ENCODE data around the gene SOCS2. TPM values are rescaled to one million over a fixed set of nuclear protein-coding genes. Genes with fewer than 3 reads are reported as not detected.

Gene SOCS2, protein sequence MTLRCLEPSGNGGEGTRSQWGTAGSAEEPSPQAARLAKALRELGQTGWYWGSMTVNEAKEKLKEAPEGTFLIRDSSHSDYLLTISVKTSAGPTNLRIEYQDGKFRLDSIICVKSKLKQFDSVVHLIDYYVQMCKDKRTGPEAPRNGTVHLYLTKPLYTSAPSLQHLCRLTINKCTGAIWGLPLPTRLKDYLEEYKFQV
- polyA plus RNA-seq (2013) = 171 TPM

DNA sequence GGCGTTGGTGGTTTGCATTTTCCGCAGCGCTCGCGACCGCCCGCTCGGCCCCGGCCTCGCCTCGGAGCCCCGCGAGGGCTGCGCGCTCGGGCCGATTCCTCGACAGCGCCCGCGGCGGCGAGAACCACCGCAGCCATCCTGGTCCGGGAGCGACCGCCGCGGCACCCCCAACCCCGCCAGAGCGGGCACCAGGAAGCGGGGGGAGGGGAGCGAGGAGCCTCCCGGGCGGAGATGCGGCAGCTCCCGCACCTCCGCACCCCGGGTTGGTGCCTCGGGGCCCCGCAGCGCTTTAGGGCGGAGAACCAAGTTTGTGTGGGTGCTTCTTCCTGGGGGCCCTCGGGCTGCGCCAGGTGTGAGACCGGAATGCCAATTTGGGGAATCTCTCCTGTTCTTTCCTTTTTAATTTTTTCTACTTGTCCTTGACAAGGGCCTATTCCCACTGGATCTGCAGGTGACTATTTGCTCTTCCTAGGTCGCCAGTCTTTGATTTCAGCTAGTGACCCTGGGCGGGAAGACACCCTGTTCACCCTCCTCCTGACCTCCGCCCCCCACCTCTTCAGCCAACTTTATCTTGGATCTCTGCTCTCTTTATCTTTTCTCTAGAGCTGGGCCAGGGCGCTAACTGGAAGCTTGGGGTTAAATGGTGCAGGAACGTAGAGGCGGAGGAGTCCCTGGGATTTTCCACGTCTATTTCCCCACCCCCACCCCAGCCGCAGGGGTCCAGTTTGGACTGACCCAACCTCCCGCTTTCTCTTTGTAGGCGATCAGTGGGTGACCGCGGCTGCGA lies at the start of gene SOCS2:
Gene SOCS2, plus strand, starts transcription at position 751 of the 787 bp plus-strand sequence. CDS start 223 bp downstream, outside the sequence.
- DNase-seq = peak; percentile 60 to 77 (median 70)
- H3K27me3 ChIP-seq (replicated peaks in 2 of 5; ENCODE audit: control insufficient read depth in 4 of 5, insufficient read depth in 5 of 5, low read length in 4 of 5) = no peaks in the 10 kb centered on the region
- peaks cover 2 to 36% (median 21%) of the 10 kb centered on the region in 4 experiments for H3K36me3 ChIP-seq (ENCODE audit: control insufficient read depth in 4 of 4, insufficient read depth in 4 of 4, low read length in 3 of 4)
- WGBS (ENCODE audit: insufficient coverage) = 0% methylated on average over 50 of the region's 59 CpGs
- H3K4me1 ChIP-seq (ENCODE audit: control extremely low read depth in 1 of 4, control insufficient read depth in 4 of 4, insufficient read depth in 4 of 4, low read length in 3 of 4) = peaks cover 15 to 59% (median 34%) of the 10 kb centered on the region in 4 experiments
- no peaks in the 10 kb centered on the region for H3K9me3 ChIP-seq (ENCODE audit: control extremely low read depth in 1 of 5, control insufficient read depth in 4 of 5, insufficient read depth in 2 of 5, low read depth in 1 of 5, low read length in 4 of 5)
- H3K27ac ChIP-seq (ENCODE audit: insufficient read depth in 1 of 2, low read depth in 1 of 2, low read length in 2 of 2, poor library complexity in 1 of 2, severe bottlenecking in 2 of 2) = peak within 1 kb of the TSS; percentile 66 to 87
- CTCF ChIA-PET = interaction anchor here (0.7 to 11.7 kb wide), 10 partner anchors 9 to 530 kb away, joined by 3 to 114 read pairs (median 6); no protein-coding TSS in a partner anchor
- POLR2A ChIA-PET = interaction anchor here (1.1 to 2.9 kb wide), 3 partner anchors 20 to 169 kb away, joined by 3 to 13 read pairs (median 4); no protein-coding TSS in a partner anchor
- peak within 1 kb of the TSS; percentile 79 to 96 (median 87) for H3K4me3 ChIP-seq (ENCODE audit: control insufficient read depth in 1 of 7, extremely low read depth in 1 of 7, insufficient read depth in 4 of 7, low read depth in 2 of 7, low read length in 6 of 7)

- no peak for DNase-seq
- CTCF ChIA-PET = interaction anchor here (1.1 to 6.2 kb wide), 9 partner anchors 8 to 577 kb away, joined by 4 to 56 read pairs (median 5); no protein-coding TSS in a partner anchor
- 98% methylated on average over 7 of the region's 10 CpGs for WGBS (ENCODE audit: insufficient coverage)
- Histone ChIP-seq H3K36me3 (ENCODE audit: control insufficient read depth in 4 of 4, insufficient read depth in 4 of 4, low read length in 3 of 4) (no peaks in the 10 kb centered on the region), H3K4me3 (ENCODE audit: control insufficient read depth in 1 of 7, extremely low read depth in 1 of 7, insufficient read depth in 4 of 7, low read depth in 2 of 7, low read length in 6 of 7) (no peak overlapping the region), H3K9me3 (ENCODE audit: control extremely low read depth in 1 of 5, control insufficient read depth in 4 of 5, insufficient read depth in 2 of 5, low read depth in 1 of 5, low read length in 4 of 5) (no peaks in the 10 kb centered on the region), H3K4me1 (ENCODE audit: control extremely low read depth in 1 of 4, control insufficient read depth in 4 of 4, insufficient read depth in 4 of 4, low read length in 3 of 4) (peaks cover 0 to 9% (median 3%) of the 10 kb centered on the region in 4 experiments), H3K27ac (ENCODE audit: insufficient read depth in 1 of 2, low read depth in 1 of 2, low read length in 2 of 2, poor library complexity in 1 of 2, severe bottlenecking in 2 of 2) (no peak overlapping the region), H3K27me3 (replicated peaks in 2 of 5; ENCODE audit: control insufficient read depth in 4 of 5, insufficient read depth in 5 of 5, low read length in 4 of 5) (no peaks in the 10 kb centered on the region)
- POLR2A ChIA-PET = no interaction called here
Measured at GRCh38 chr12:93524386-93525133, 47.9 kb upstream of the SOCS2 start.

DNA sequence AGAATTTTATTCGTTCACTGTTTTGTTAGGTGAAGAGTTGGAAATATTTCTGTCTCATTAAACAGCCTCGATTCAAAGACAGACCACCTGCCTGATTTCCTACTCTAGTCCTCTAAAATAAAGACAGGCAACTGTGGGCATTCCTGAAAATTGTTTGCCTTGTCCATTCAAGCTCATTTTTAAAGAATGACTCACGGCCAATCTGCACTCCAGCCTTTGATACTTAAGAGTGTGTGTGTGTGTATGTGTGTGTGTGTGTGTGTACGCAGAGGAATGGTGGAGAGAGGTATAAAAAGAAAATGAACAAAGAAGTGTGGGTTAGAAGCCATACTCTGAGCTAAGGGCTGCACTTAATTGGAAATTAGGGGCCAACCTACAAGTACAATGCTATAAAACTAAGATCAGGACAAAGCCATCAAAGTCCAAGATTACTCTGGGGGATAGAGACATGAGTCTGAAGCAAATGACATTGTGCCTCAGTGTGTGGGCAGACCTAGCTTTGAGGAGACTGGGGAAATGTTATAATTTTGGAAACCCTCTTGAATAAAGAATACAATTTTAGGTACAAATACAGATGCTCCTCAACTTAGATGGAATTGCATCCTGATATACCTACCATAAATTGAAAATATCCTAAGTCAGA lies 45.6 kb upstream of the SOCS2 start:
- Histone ChIP-seq H3K4me3 (ENCODE audit: control insufficient read depth in 1 of 7, extremely low read depth in 1 of 7, insufficient read depth in 4 of 7, low read depth in 2 of 7, low read length in 6 of 7) (no peak overlapping the region), H3K27me3 (replicated peaks in 2 of 5; ENCODE audit: control insufficient read depth in 4 of 5, insufficient read depth in 5 of 5, low read length in 4 of 5) (no peaks in the 10 kb centered on the region), H3K27ac (ENCODE audit: insufficient read depth in 1 of 2, low read depth in 1 of 2, low read length in 2 of 2, poor library complexity in 1 of 2, severe bottlenecking in 2 of 2) (no peak overlapping the region), H3K4me1 (ENCODE audit: control extremely low read depth in 1 of 4, control insufficient read depth in 4 of 4, insufficient read depth in 4 of 4, low read length in 3 of 4) (peaks cover 5 to 26% (median 15%) of the 10 kb centered on the region in 4 experiments), H3K9me3 (ENCODE audit: control extremely low read depth in 1 of 5, control insufficient read depth in 4 of 5, insufficient read depth in 2 of 5, low read depth in 1 of 5, low read length in 4 of 5) (no peaks in the 10 kb centered on the region), H3K36me3 (ENCODE audit: control insufficient read depth in 4 of 4, insufficient read depth in 4 of 4, low read length in 3 of 4) (no peaks in the 10 kb centered on the region)
- CTCF ChIA-PET = interaction anchor here (0.7 to 6.2 kb wide), 12 partner anchors 10 to 575 kb away, joined by 3 to 56 read pairs (median 5); no protein-coding TSS in a partner anchor
- 100% methylated on average over 3 of the region's 4 CpGs for WGBS (ENCODE audit: insufficient coverage)
- DNase-seq = no peak
- POLR2A ChIA-PET = interaction anchor here (0.6 kb wide), 1 partner anchor 248 kb away, joined by 3 read pairs; no protein-coding TSS in a partner anchor

DNA sequence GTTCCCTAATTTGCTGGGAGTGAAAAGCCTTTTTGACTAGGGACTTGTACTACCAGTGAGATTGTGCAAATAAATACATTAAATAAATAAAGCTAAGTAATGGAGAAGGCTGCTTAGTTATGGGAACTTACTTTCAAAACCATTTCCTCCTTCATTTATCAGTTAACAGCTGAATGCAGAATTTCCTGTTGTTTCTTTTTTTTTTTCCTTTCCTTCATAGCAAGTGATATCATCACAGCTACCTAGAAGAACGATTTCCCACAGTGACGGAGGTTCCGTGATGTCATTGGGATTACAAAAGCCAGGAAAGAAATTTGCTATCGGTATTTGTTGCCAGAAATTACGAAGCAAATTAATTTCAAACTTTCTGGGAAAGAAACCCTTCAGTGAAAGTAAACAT lies 42.1 kb upstream of the SOCS2 start:
- Histone ChIP-seq H3K4me1 (ENCODE audit: control extremely low read depth in 1 of 4, control insufficient read depth in 4 of 4, insufficient read depth in 4 of 4, low read length in 3 of 4) (peaks cover 5 to 26% (median 15%) of the 10 kb centered on the region in 4 experiments), H3K27ac (ENCODE audit: insufficient read depth in 1 of 2, low read depth in 1 of 2, low read length in 2 of 2, poor library complexity in 1 of 2, severe bottlenecking in 2 of 2) (peak overlapping the region; percentile 78 to 91), H3K27me3 (replicated peaks in 2 of 5; ENCODE audit: control insufficient read depth in 4 of 5, insufficient read depth in 5 of 5, low read length in 4 of 5) (no peaks in the 10 kb centered on the region), H3K9me3 (ENCODE audit: control extremely low read depth in 1 of 5, control insufficient read depth in 4 of 5, insufficient read depth in 2 of 5, low read depth in 1 of 5, low read length in 4 of 5) (no peaks in the 10 kb centered on the region), H3K36me3 (ENCODE audit: control insufficient read depth in 4 of 4, insufficient read depth in 4 of 4, low read length in 3 of 4) (no peaks in the 10 kb centered on the region), H3K4me3 (ENCODE audit: control insufficient read depth in 1 of 7, extremely low read depth in 1 of 7, insufficient read depth in 4 of 7, low read depth in 2 of 7, low read length in 6 of 7) (peak overlapping the region in 3 of 7 experiments; percentile 12 to 50 (median 44))
- DNase-seq = peak; percentile 85 to 92 (median 89)
- CTCF ChIA-PET = interaction anchor here (0.9 kb wide), 1 partner anchor 39 kb away, joined by 3 read pairs; no protein-coding TSS in a partner anchor
- POLR2A ChIA-PET = interaction anchor here (0.5 to 1.1 kb wide), 2 partner anchors 60 to 128 kb away, joined by 3 to 4 read pairs; no protein-coding TSS in a partner anchor
- WGBS (ENCODE audit: insufficient coverage) = 0% methylated on average over 2 of the region's 5 CpGs

GRCh38 chr12:93533310-93533709 lies 39.2 kb upstream of the SOCS2 start:
- ChIA-PET CTCF (interaction anchor here (0.7 to 1.7 kb wide), 4 partner anchors 8 to 569 kb away, joined by 3 to 7 read pairs (median 4); no protein-coding TSS in a partner anchor), POLR2A (no interaction called here)
- H3K27me3 ChIP-seq (replicated peaks in 2 of 5; ENCODE audit: control insufficient read depth in 4 of 5, insufficient read depth in 5 of 5, low read length in 4 of 5) = no peaks in the 10 kb centered on the region
- WGBS (ENCODE audit: insufficient coverage) = 100% methylated on average over 5 of the region's 5 CpGs
- DNase-seq = no peak
- H3K27ac ChIP-seq (ENCODE audit: insufficient read depth in 1 of 2, low read depth in 1 of 2, low read length in 2 of 2, poor library complexity in 1 of 2, severe bottlenecking in 2 of 2) = no peak overlapping the region
- H3K9me3 ChIP-seq (ENCODE audit: control extremely low read depth in 1 of 5, control insufficient read depth in 4 of 5, insufficient read depth in 2 of 5, low read depth in 1 of 5, low read length in 4 of 5) = no peaks in the 10 kb centered on the region
- H3K4me3 ChIP-seq (ENCODE audit: control insufficient read depth in 1 of 7, extremely low read depth in 1 of 7, insufficient read depth in 4 of 7, low read depth in 2 of 7, low read length in 6 of 7) = no peak overlapping the region
- H3K4me1 ChIP-seq (ENCODE audit: control extremely low read depth in 1 of 4, control insufficient read depth in 4 of 4, insufficient read depth in 4 of 4, low read length in 3 of 4) = peaks cover 11 to 33% (median 24%) of the 10 kb centered on the region in 4 experiments
- H3K36me3 ChIP-seq (ENCODE audit: control insufficient read depth in 4 of 4, insufficient read depth in 4 of 4, low read length in 3 of 4) = no peaks in the 10 kb centered on the region

- Histone ChIP-seq H3K27me3 (replicated peaks in 2 of 5; ENCODE audit: control insufficient read depth in 4 of 5, insufficient read depth in 5 of 5, low read length in 4 of 5) (no peaks in the 10 kb centered on the region), H3K4me1 (ENCODE audit: control extremely low read depth in 1 of 4, control insufficient read depth in 4 of 4, insufficient read depth in 4 of 4, low read length in 3 of 4) (peaks cover 11 to 26% (median 21%) of the 10 kb centered on the region in 4 experiments), H3K27ac (ENCODE audit: insufficient read depth in 1 of 2, low read depth in 1 of 2, low read length in 2 of 2, poor library complexity in 1 of 2, severe bottlenecking in 2 of 2) (no peak overlapping the region), H3K36me3 (ENCODE audit: control insufficient read depth in 4 of 4, insufficient read depth in 4 of 4, low read length in 3 of 4) (no peaks in the 10 kb centered on the region), H3K4me3 (ENCODE audit: control insufficient read depth in 1 of 7, extremely low read depth in 1 of 7, insufficient read depth in 4 of 7, low read depth in 2 of 7, low read length in 6 of 7) (no peak overlapping the region), H3K9me3 (ENCODE audit: control extremely low read depth in 1 of 5, control insufficient read depth in 4 of 5, insufficient read depth in 2 of 5, low read depth in 1 of 5, low read length in 4 of 5) (no peaks in the 10 kb centered on the region)
- ChIA-PET CTCF (no interaction called here), POLR2A (no interaction called here)
- 67% methylated on average over 2 of the region's 2 CpGs for WGBS (ENCODE audit: insufficient coverage)
- DNase-seq = no peak
Measured at GRCh38 chr12:93536111-93536765, 36.2 kb upstream of the SOCS2 start.

Data from common myeloid progenitor, CD34-positive (primary cell).